B cell (primary cell): Measurements from ENCODE around the gene ANKRD65.

ENCODE experiments used
- CTCF ChIP-seq: fragments of 200-600 bp; IDR thresholded peaks from one replicate; pipeline ENCODE4 v1.8.0; 2022; ENCODE audit warnings: antibody characterized with exemption, mild to moderate bottlenecking
- EZH2 ChIP-seq: IDR thresholded peaks from 2 replicates; pipeline ENCODE4 v1.6.1; 2012; ENCODE audit warnings: borderline replicate concordance, low read depth, mild to moderate bottlenecking, moderate library complexity, low read length; ENCODE audit not compliant: insufficient read depth, poor library complexity, severe bottlenecking

GRCh38 chr1:1381294-1381693 is 39.8 kb downstream of the ANKRD65 start:
- no peak for TF ChIP-seq CTCF
- TF ChIP-seq EZH2, result no peak
